Neural cell (in vitro differentiated cells): ENCODE data around the gene RDH11.

ENCODE experiments used
- EP300 ChIP-seq: fragments of 450-650 bp; conservative IDR thresholded peaks from 2 replicates; pipeline ENCODE4 v1.6.1; 2014; ENCODE audit warnings: antibody characterized with exemption, mild to moderate bottlenecking, moderate library complexity; ENCODE audit not compliant: poor library complexity, severe bottlenecking
- POLR2AphosphoS5 ChIP-seq: IDR thresholded peaks from 2 replicates; pipeline ENCODE4 v1.6.1; 2012
- RAD21 ChIP-seq: fragments of 450-650 bp; conservative IDR thresholded peaks from 2 replicates; pipeline ENCODE4 v1.6.1; 2014; ENCODE audit warnings: antibody characterized with exemption, mild to moderate bottlenecking, moderate library complexity
- REST ChIP-seq: IDR thresholded peaks from 2 replicates; pipeline ENCODE4 v1.6.1; 2012; ENCODE audit warnings: borderline replicate concordance
- SMC3 ChIP-seq: fragments of 450-650 bp; conservative IDR thresholded peaks from 2 replicates; pipeline ENCODE4 v1.6.1; 2014; ENCODE audit warnings: antibody characterized with exemption, mild to moderate bottlenecking, moderate library complexity; ENCODE audit not compliant: poor library complexity
- TAF1 ChIP-seq: IDR thresholded peaks from 2 replicates; pipeline ENCODE4 v1.6.1; 2012; ENCODE audit warnings: low read depth
- TF ChIP-seq, protein P1 (sequence below): fragments of 450-650 bp; IDR thresholded peaks from 2 replicates; pipeline ENCODE4 v1.5.1; 2014; ENCODE audit warnings: antibody characterized with exemption, mild to moderate bottlenecking, moderate library complexity; ENCODE audit not compliant: poor library complexity, severe bottlenecking

DNA sequence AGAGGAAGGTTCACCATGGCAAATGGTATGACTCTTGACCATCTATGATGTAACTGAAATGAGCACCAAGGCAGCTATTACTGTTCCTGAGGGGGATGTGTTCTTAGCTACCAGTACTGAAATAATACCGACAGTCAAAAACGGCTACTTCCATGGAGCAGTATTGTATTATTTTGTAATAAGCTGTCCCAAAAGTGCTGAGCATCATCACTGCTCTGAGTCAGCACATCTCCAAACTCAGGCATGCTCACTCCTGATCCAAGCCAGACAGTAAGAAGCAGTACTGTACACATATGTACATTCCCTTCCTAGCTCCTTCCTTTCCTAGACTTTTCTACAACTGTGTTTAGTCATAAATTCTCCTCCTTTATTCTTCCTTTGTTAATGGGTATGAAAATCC is 29.7 kb downstream of the RDH11 start:
- TF ChIP-seq, protein P1, sequence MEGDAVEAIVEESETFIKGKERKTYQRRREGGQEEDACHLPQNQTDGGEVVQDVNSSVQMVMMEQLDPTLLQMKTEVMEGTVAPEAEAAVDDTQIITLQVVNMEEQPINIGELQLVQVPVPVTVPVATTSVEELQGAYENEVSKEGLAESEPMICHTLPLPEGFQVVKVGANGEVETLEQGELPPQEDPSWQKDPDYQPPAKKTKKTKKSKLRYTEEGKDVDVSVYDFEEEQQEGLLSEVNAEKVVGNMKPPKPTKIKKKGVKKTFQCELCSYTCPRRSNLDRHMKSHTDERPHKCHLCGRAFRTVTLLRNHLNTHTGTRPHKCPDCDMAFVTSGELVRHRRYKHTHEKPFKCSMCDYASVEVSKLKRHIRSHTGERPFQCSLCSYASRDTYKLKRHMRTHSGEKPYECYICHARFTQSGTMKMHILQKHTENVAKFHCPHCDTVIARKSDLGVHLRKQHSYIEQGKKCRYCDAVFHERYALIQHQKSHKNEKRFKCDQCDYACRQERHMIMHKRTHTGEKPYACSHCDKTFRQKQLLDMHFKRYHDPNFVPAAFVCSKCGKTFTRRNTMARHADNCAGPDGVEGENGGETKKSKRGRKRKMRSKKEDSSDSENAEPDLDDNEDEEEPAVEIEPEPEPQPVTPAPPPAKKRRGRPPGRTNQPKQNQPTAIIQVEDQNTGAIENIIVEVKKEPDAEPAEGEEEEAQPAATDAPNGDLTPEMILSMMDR = no peak
- TF ChIP-seq REST (no peak), EP300 (no peak), SMC3 (no peak), RAD21 (no peak), POLR2AphosphoS5 (no peak), TAF1 (no peak)
